Liver (tissue), 1 donor: Measurements from ENCODE around the gene THAP7.

Experiments
- SP1 ChIP-seq: IDR thresholded peaks from 2 replicates; pipeline ENCODE4 v1.6.1; 2018; ENCODE audit warnings: antibody characterized with exemption, mild to moderate bottlenecking
- TAF1 ChIP-seq: conservative IDR thresholded peaks from 2 replicates; pipeline ENCODE4 v1.6.1; 2016; ENCODE audit warnings: antibody characterized with exemption, mild to moderate bottlenecking
- donor health status: healthy.

DNA sequence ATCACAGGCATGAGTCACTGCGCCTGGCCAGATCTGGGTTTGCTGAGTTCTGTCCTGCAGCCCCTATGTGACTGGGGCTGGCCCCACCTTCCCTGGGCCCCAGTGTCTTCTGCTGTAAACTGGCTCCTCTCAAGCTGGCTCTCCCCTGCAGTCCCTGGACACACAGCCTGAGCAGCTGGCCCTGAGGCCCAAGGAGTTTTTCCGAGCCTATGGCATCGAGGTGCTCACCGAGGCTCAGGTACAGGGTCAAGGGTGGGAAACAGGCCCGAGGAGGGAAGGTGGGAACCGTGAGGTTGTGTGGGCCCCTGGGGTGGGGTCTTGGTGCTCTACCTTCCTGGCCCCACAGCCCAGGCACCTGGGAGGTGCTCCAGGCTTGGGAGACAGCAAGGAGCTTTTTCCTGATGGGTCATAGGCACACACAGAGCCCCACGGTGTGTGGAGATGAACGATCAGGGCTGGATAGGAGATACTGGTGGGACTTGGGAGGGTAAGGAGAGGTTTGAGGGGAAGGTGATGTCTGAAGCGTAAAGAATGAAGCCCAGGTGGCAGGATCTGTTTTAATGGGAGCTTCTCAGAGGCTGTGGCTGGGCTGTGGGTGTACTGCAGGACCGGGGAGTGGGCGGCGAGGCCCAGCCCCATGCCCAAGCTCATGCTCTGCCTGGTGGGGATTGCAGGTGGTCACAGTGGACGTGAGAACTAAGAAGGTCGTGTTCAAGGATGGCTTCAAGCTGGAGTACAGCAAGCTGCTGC lies 26.2 kb downstream of the THAP7 start:
- TF ChIP-seq SP1 (no peak), TAF1 (no peak)
